Measurements from ENCODE around the gene MYADM.

GRCh38 chr19:53909471-53910169 lies 41.9 kb downstream of the MYADM start:
- TF ChIP-seq CTCF (IDR thresholded peaks at IDR 0.05) (no peak), EZH2 (IDR thresholded peaks at IDR 0.05; ENCODE audit: borderline replicate concordance, insufficient read depth, low read depth, low read length, poor library complexity, severe bottlenecking) (peak; percentile 89)

All from B cell (primary cell).